Hepatocyte (in vitro differentiated cells): Measurements from ENCODE around the gene AAK1. TPM values are rescaled to one million over a fixed set of nuclear protein-coding genes. Genes with fewer than 3 reads are reported as not detected.

Source experiments
- DNase-seq: peaks from one replicate; pipeline ENCODE4 v3.0.0-alpha.2; 2016; ENCODE audit warnings: low spot score
- H2AFZ ChIP-seq: fragments of 200-600 bp; sonication (generic); 2 replicates; pipeline ENCODE4 v1.6.0; 2016; ENCODE audit warnings: antibody characterized with exemption, mild to moderate bottlenecking
- H3K27ac ChIP-seq: fragments of 200-600 bp; sonication (generic); 2 replicates; pipeline ENCODE4 v1.5.1; 2016; ENCODE audit warnings: mild to moderate bottlenecking
- H3K27me3 ChIP-seq: fragments of 200-600 bp; sonication (generic); 2 replicates; pipeline ENCODE4 v1.6.1; 2016
- H3K36me3 ChIP-seq: fragments of 200-600 bp; sonication (generic); replicated peaks from 2 replicates; pipeline ENCODE4 v1.5.1; 2016; ENCODE audit warnings: low read depth; ENCODE audit not compliant: insufficient read depth
- H3K4me1 ChIP-seq: fragments of 200-600 bp; sonication (generic); 2 replicates; pipeline ENCODE4 v1.5.1; 2016; ENCODE audit warnings: mild to moderate bottlenecking, moderate library complexity; ENCODE audit not compliant: insufficient read depth
- H3K4me2 ChIP-seq: fragments of 200-600 bp; sonication (generic); 2 replicates; pipeline ENCODE4 v1.6.0; 2016
- H3K4me3 ChIP-seq: fragments of 200-600 bp; sonication (generic); 2 replicates; pipeline ENCODE4 v1.5.1; 2016; ENCODE audit warnings: mild to moderate bottlenecking
- H3K79me2 ChIP-seq: fragments of 200-600 bp; sonication (generic); 2 replicates; pipeline ENCODE4 v1.6.0; 2017; ENCODE audit warnings: mild to moderate bottlenecking
- H3K9me2 ChIP-seq: fragments of 200-600 bp; sonication (generic); replicated peaks from 2 replicates; pipeline ENCODE4 v1.6.0; 2017; ENCODE audit warnings: mild to moderate bottlenecking; ENCODE audit not compliant: insufficient read depth
- H3K9me3 ChIP-seq: fragments of 200-600 bp; sonication (generic); 2 replicates; pipeline ENCODE4 v1.5.1; 2016; ENCODE audit warnings: low read depth, mild to moderate bottlenecking
- H4K20me1 ChIP-seq: fragments of 200-600 bp; sonication (generic); 2 replicates; pipeline ENCODE4 v1.6.0; 2016; ENCODE audit warnings: mild to moderate bottlenecking; ENCODE audit not compliant: insufficient read depth, poor library complexity, severe bottlenecking
- CTCF ChIP-seq: fragments of 200-600 bp; sonication (generic); IDR thresholded peaks from 2 replicates; pipeline ENCODE4 v1.5.1; 2016; ENCODE audit warnings: antibody characterized with exemption, mild to moderate bottlenecking; ENCODE audit not compliant: poor library complexity
- EZH2 ChIP-seq: fragments of 200-600 bp; sonication (generic); IDR thresholded peaks from 2 replicates; pipeline ENCODE4 v1.6.1; 2016; ENCODE audit warnings: antibody characterized with exemption, mild to moderate bottlenecking, borderline replicate concordance
- EZH2phosphoT487 ChIP-seq: fragments of 200-600 bp; sonication (generic); IDR thresholded peaks from one replicate; pipeline ENCODE4 v1.6.1; 2018; ENCODE audit warnings: antibody characterized with exemption, mild to moderate bottlenecking, low read depth, moderate library complexity; ENCODE audit not compliant: unreplicated experiment, severe bottlenecking
- WGBS: methylation state at CpG from one replicate; pipeline ENCODE4 v1.1.6; 2016; ENCODE audit warnings: low lambda C conversion rate; ENCODE audit errors: missing lambda C conversion rate; 5-methylcytosine and 5-hydroxymethylcytosine counted together
- polyA plus RNA-seq: library from polyadenylated mRNA; unstranded; fragments of >200 nt; fragmentation: Nextera tagmentation; extraction: Ambion mirVana; gene quantifications from 2 replicates; pipeline ENCODE4 v1.2.1, GENCODE V29; 2016
- total RNA-seq: library from RNA; depleted of rRNA; stranded (reverse); fragments of >200 nt; gene quantifications from 2 replicates; pipeline ENCODE4 v1.2.3, GENCODE V29; 2014

Gene AAK1
- total and polyA plus RNA-seq, 2 experiments from 2014 or later: 30.1 to 30.8 TPM

GRCh38 chr2:69629921-69630608, 13.5 kb downstream of the AAK1 start:
- no peak overlapping the region for H2AFZ ChIP-seq
- no peak overlapping the region for H3K4me2 ChIP-seq
- H3K9me3 ChIP-seq: no peaks in the 10 kb centered on the region
- H3K4me3 ChIP-seq: no peak overlapping the region
- peaks cover 6% of the 10 kb centered on the region for H4K20me1 ChIP-seq
- no peak overlapping the region for H3K27ac ChIP-seq
- DNase-seq: no peak
- peaks cover 95% of the 10 kb centered on the region for H3K79me2 ChIP-seq
- no peak for TF ChIP-seq EZH2
- no peak for TF ChIP-seq CTCF
- no peak for TF ChIP-seq EZH2phosphoT487
- no peaks in the 10 kb centered on the region for H3K4me1 ChIP-seq
- no peaks in the 10 kb centered on the region for H3K9me2 ChIP-seq
- 88% methylated on average over 6 of the region's 6 CpGs for whole genome bisulfite sequencing
- no peaks in the 10 kb centered on the region for H3K27me3 ChIP-seq
- H3K36me3 ChIP-seq: no peaks in the 10 kb centered on the region

- Histone ChIP-seq H3K79me2 (peaks cover 96% of the 10 kb centered on the region), H4K20me1 (peaks cover 6% of the 10 kb centered on the region), H2AFZ (no peak overlapping the region), H3K4me2 (no peak overlapping the region), H3K27me3 (no peaks in the 10 kb centered on the region), H3K4me1 (no peaks in the 10 kb centered on the region), H3K36me3 (no peaks in the 10 kb centered on the region), H3K9me3 (no peaks in the 10 kb centered on the region), H3K27ac (no peak overlapping the region), H3K4me3 (no peak overlapping the region), H3K9me2 (no peaks in the 10 kb centered on the region)
- TF ChIP-seq CTCF: no peak
- TF ChIP-seq EZH2: no peak
- no peak for TF ChIP-seq EZH2phosphoT487
- no peak for DNase-seq
- 92% methylated on average over 4 of the region's 4 CpGs for WGBS
These were observed 15.1 kb downstream of the AAK1 start for GRCh38 chr2:69628325-69629021.

GRCh38 chr2:69625078-69625795, 18.3 kb downstream of the AAK1 start:
- Histone ChIP-seq H3K4me1 (no peaks in the 10 kb centered on the region), H3K27ac (peak overlapping the region; percentile 69)

More at GRCh38 chr2:69625078-69625795, 18.3 kb downstream of the AAK1 start:
- Histone ChIP-seq H3K4me2 (peak overlapping the region; percentile 31), H3K36me3 (no peaks in the 10 kb centered on the region), H3K9me3 (no peaks in the 10 kb centered on the region), H3K27me3 (no peaks in the 10 kb centered on the region), H3K9me2 (no peaks in the 10 kb centered on the region), H3K4me3 (no peak overlapping the region), H3K79me2 (peaks cover 98% of the 10 kb centered on the region), H4K20me1 (peaks cover 4% of the 10 kb centered on the region), H2AFZ (no peak overlapping the region)
- TF ChIP-seq EZH2phosphoT487: no peak
- TF ChIP-seq EZH2: no peak
- no peak for TF ChIP-seq CTCF
- peak; percentile 28 for DNase-seq
- 80% methylated on average over 7 of the region's 7 CpGs for WGBS
